Measurements from ENCODE around the gene GRIK3.

DNA sequence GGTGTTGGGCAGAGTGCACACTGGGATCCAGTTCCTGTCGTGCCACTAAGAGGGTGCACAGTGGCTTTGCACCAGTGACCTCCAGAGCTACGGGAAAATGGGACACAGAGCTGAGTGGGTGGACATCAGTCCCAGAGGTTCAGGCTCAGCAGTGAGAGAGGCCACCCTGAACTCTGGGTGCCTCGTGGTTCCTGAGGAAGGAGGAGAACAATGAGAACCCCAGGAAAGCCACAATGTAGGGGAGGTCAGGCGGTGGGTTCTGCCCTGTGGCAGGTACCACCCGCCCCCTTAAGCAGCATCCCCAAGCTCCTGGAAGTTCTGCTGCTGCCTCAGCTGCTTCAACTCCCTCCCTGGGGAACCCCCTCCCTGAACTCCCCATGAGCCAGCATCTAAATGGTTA, 112.2 kb downstream of the GRIK3 start:
- no peak for TF ChIP-seq POLR2A (IDR thresholded peaks at IDR 0.05; ENCODE audit: low read length)
- TF ChIP-seq GATA1 (IDR thresholded peaks at IDR 0.05; ENCODE audit: low read depth, low read length): no peak
